Measurements from ENCODE around the gene IL17A. TPM values are rescaled to one million over a fixed set of nuclear protein-coding genes. Genes with fewer than 3 reads are reported as not detected.

The IL17A gene
- total RNA-seq, 1 experiment from 2014 or later: not detected

DNA sequence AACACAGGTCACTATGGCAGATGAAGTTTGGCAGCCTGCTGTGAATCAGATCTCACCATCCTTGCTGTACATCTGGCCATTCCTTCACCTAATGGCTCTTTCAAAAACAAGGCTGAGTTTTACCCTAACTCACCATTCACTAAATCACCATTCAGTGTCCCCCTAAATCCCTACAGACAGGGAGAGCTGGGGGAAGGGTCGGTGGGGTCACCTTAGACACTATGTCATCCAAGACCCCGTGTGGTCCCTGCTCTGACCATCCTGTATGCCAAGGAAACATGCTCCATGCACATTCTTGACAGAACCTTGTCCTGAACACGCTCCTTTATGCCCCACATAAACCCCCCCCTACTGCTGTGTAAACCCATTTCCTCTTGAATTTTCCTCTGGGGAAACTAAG, 31.8 kb upstream of the IL17A start:
- no peak overlapping the region; the same call in 1 of the 2 replicates for H3K4me3 Mint-ChIP-seq
- TF ChIP-seq, protein P1, sequence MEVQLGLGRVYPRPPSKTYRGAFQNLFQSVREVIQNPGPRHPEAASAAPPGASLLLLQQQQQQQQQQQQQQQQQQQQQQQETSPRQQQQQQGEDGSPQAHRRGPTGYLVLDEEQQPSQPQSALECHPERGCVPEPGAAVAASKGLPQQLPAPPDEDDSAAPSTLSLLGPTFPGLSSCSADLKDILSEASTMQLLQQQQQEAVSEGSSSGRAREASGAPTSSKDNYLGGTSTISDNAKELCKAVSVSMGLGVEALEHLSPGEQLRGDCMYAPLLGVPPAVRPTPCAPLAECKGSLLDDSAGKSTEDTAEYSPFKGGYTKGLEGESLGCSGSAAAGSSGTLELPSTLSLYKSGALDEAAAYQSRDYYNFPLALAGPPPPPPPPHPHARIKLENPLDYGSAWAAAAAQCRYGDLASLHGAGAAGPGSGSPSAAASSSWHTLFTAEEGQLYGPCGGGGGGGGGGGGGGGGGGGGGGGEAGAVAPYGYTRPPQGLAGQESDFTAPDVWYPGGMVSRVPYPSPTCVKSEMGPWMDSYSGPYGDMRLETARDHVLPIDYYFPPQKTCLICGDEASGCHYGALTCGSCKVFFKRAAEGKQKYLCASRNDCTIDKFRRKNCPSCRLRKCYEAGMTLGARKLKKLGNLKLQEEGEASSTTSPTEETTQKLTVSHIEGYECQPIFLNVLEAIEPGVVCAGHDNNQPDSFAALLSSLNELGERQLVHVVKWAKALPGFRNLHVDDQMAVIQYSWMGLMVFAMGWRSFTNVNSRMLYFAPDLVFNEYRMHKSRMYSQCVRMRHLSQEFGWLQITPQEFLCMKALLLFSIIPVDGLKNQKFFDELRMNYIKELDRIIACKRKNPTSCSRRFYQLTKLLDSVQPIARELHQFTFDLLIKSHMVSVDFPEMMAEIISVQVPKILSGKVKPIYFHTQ (CRISPR knock-in tag; IDR thresholded peaks at IDR 0.05): no peak
- TF ChIP-seq KAT7 (CRISPR knock-in tag; IDR thresholded peaks at IDR 0.05; ENCODE audit: borderline replicate concordance): no peak
- TF ChIP-seq ETV6 (CRISPR knock-in tag; IDR thresholded peaks at IDR 0.05): no peak
- no peak for TF ChIP-seq MXD4 (CRISPR knock-in tag; IDR thresholded peaks at IDR 0.05; ENCODE audit: borderline replicate concordance)
- TF ChIP-seq, protein P2, sequence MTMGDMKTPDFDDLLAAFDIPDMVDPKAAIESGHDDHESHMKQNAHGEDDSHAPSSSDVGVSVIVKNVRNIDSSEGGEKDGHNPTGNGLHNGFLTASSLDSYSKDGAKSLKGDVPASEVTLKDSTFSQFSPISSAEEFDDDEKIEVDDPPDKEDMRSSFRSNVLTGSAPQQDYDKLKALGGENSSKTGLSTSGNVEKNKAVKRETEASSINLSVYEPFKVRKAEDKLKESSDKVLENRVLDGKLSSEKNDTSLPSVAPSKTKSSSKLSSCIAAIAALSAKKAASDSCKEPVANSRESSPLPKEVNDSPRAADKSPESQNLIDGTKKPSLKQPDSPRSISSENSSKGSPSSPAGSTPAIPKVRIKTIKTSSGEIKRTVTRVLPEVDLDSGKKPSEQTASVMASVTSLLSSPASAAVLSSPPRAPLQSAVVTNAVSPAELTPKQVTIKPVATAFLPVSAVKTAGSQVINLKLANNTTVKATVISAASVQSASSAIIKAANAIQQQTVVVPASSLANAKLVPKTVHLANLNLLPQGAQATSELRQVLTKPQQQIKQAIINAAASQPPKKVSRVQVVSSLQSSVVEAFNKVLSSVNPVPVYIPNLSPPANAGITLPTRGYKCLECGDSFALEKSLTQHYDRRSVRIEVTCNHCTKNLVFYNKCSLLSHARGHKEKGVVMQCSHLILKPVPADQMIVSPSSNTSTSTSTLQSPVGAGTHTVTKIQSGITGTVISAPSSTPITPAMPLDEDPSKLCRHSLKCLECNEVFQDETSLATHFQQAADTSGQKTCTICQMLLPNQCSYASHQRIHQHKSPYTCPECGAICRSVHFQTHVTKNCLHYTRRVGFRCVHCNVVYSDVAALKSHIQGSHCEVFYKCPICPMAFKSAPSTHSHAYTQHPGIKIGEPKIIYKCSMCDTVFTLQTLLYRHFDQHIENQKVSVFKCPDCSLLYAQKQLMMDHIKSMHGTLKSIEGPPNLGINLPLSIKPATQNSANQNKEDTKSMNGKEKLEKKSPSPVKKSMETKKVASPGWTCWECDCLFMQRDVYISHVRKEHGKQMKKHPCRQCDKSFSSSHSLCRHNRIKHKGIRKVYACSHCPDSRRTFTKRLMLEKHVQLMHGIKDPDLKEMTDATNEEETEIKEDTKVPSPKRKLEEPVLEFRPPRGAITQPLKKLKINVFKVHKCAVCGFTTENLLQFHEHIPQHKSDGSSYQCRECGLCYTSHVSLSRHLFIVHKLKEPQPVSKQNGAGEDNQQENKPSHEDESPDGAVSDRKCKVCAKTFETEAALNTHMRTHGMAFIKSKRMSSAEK (CRISPR knock-in tag; IDR thresholded peaks at IDR 0.05; ENCODE audit: borderline replicate concordance): no peak
- TF ChIP-seq, protein P3, sequence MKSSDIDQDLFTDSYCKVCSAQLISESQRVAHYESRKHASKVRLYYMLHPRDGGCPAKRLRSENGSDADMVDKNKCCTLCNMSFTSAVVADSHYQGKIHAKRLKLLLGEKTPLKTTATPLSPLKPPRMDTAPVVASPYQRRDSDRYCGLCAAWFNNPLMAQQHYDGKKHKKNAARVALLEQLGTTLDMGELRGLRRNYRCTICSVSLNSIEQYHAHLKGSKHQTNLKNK (CRISPR knock-in tag; IDR thresholded peaks at IDR 0.05): no peak
- TF ChIP-seq, protein P4, sequence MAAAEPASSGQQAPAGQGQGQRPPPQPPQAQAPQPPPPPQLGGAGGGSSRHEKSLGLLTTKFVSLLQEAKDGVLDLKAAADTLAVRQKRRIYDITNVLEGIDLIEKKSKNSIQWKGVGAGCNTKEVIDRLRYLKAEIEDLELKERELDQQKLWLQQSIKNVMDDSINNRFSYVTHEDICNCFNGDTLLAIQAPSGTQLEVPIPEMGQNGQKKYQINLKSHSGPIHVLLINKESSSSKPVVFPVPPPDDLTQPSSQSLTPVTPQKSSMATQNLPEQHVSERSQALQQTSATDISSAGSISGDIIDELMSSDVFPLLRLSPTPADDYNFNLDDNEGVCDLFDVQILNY (CRISPR knock-in tag; IDR thresholded peaks at IDR 0.05): no peak
- no peak for TF ChIP-seq SOX15 (CRISPR knock-in tag; IDR thresholded peaks at IDR 0.05)
- TF ChIP-seq ZNF671 (CRISPR knock-in tag; IDR thresholded peaks at IDR 0.05): no peak
- TF ChIP-seq, protein P5, sequence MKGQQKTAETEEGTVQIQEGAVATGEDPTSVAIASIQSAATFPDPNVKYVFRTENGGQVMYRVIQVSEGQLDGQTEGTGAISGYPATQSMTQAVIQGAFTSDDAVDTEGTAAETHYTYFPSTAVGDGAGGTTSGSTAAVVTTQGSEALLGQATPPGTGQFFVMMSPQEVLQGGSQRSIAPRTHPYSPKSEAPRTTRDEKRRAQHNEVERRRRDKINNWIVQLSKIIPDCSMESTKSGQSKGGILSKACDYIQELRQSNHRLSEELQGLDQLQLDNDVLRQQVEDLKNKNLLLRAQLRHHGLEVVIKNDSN (CRISPR knock-in tag; IDR thresholded peaks at IDR 0.05): no peak
- TF ChIP-seq, protein P6, sequence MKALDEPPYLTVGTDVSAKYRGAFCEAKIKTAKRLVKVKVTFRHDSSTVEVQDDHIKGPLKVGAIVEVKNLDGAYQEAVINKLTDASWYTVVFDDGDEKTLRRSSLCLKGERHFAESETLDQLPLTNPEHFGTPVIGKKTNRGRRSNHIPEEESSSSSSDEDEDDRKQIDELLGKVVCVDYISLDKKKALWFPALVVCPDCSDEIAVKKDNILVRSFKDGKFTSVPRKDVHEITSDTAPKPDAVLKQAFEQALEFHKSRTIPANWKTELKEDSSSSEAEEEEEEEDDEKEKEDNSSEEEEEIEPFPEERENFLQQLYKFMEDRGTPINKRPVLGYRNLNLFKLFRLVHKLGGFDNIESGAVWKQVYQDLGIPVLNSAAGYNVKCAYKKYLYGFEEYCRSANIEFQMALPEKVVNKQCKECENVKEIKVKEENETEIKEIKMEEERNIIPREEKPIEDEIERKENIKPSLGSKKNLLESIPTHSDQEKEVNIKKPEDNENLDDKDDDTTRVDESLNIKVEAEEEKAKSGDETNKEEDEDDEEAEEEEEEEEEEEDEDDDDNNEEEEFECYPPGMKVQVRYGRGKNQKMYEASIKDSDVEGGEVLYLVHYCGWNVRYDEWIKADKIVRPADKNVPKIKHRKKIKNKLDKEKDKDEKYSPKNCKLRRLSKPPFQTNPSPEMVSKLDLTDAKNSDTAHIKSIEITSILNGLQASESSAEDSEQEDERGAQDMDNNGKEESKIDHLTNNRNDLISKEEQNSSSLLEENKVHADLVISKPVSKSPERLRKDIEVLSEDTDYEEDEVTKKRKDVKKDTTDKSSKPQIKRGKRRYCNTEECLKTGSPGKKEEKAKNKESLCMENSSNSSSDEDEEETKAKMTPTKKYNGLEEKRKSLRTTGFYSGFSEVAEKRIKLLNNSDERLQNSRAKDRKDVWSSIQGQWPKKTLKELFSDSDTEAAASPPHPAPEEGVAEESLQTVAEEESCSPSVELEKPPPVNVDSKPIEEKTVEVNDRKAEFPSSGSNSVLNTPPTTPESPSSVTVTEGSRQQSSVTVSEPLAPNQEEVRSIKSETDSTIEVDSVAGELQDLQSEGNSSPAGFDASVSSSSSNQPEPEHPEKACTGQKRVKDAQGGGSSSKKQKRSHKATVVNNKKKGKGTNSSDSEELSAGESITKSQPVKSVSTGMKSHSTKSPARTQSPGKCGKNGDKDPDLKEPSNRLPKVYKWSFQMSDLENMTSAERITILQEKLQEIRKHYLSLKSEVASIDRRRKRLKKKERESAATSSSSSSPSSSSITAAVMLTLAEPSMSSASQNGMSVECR (CRISPR knock-in tag; IDR thresholded peaks at IDR 0.05; ENCODE audit: borderline replicate concordance): no peak
- TF ChIP-seq, protein P7, sequence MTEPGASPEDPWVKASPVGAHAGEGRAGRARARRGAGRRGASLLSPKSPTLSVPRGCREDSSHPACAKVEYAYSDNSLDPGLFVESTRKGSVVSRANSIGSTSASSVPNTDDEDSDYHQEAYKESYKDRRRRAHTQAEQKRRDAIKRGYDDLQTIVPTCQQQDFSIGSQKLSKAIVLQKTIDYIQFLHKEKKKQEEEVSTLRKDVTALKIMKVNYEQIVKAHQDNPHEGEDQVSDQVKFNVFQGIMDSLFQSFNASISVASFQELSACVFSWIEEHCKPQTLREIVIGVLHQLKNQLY (CRISPR knock-in tag; IDR thresholded peaks at IDR 0.05): no peak
- peaks cover 9% of the 10 kb centered on the region; the same call in 1 of the 2 replicates for H3K36me3 Mint-ChIP-seq
- no peaks in the 10 kb centered on the region; the same call in 1 of the 2 replicates for H3K27me3 Mint-ChIP-seq (ENCODE audit: low read depth)
- DNase-seq (ENCODE audit: low spot score) (no peak), ATAC-seq (no peak)
- no peak overlapping the region for H3K27ac Mint-ChIP-seq
- POLR2A ChIA-PET: no interaction called here
- CTCF ChIA-PET: no interaction called here
- H3K9me3 Mint-ChIP-seq: peaks cover 11% of the 10 kb centered on the region
- peaks cover 63% of the 10 kb centered on the region for H3K4me1 Mint-ChIP-seq
